OCI-LY1 (cell line): ENCODE results near the gene AMIGO1.
"Not testable (repeated sequence)": the region's sequence is repeated elsewhere in the genome, so short reads cannot be mapped to it uniquely, and the experiment has no call there.

Experiments used
- H2AFZ ChIP-seq: fragments of 200-600 bp; sonication (generic), shearing (Covaris generic); 2 replicates; pipeline ENCODE4 v1.6.0; 2014; ENCODE audit warnings: antibody characterized with exemption, mild to moderate bottlenecking, low read length
- H3F3A ChIP-seq: fragments of 200-600 bp; sonication (generic), shearing (Covaris generic); 2 replicates; pipeline ENCODE4 v1.6.0; 2014; ENCODE audit warnings: mild to moderate bottlenecking, antibody characterized with exemption, low read length, moderate library complexity; ENCODE audit not compliant: insufficient read depth
- H3K27ac ChIP-seq: fragments of 200-600 bp; sonication (generic); 2 replicates; pipeline ENCODE4 v1.5.1; 2014; ENCODE audit warnings: low read length, mixed run types, mild to moderate bottlenecking, low read depth; ENCODE audit not compliant: poor library complexity, severe bottlenecking
- H3K27me3 ChIP-seq: fragments of 200-600 bp; sonication (generic); 2 replicates; pipeline ENCODE4 v1.6.0; 2014; ENCODE audit warnings: antibody characterized with exemption, mild to moderate bottlenecking, low read length, moderate library complexity; ENCODE audit not compliant: insufficient read depth
- H3K36me3 ChIP-seq: fragments of 200-600 bp; sonication (generic); 2 replicates; pipeline ENCODE4 v1.6.1; 2014; ENCODE audit warnings: mild to moderate bottlenecking, antibody characterized with exemption, low read length, moderate library complexity, mixed read lengths; ENCODE audit not compliant: insufficient read depth
- H3K4me1 ChIP-seq: fragments of 200-600 bp; sonication (generic); 2 replicates; pipeline ENCODE4 v1.5.1; 2014; ENCODE audit warnings: mild to moderate bottlenecking, low read length, moderate library complexity; ENCODE audit not compliant: insufficient read depth, severe bottlenecking
- H3K4me2 ChIP-seq: fragments of 200-600 bp; sonication (generic), shearing (Covaris generic); 2 replicates; pipeline ENCODE4 v1.6.1; 2014; ENCODE audit warnings: low read length
- H3K4me3 ChIP-seq: fragments of 200-600 bp; sonication (generic); 2 replicates; pipeline ENCODE4 v1.5.1; 2014; ENCODE audit warnings: low read length, low read depth, mild to moderate bottlenecking, mixed read lengths; ENCODE audit not compliant: poor library complexity, severe bottlenecking
- H3K79me2 ChIP-seq: fragments of 200-600 bp; shearing (Covaris generic); 2 replicates; pipeline ENCODE4 v1.6.1; 2016; ENCODE audit warnings: mixed run types, low read length, mixed read lengths; ENCODE audit not compliant: insufficient read depth
- H3K9ac ChIP-seq: fragments of 200-600 bp; sonication (generic), shearing (Covaris generic); 2 replicates; pipeline ENCODE4 v1.6.1; 2014; ENCODE audit warnings: mild to moderate bottlenecking, low read length, mixed read lengths
- H3K9me2 ChIP-seq: fragments of 200-600 bp; sonication (generic), shearing (Covaris generic); 2 replicates; pipeline ENCODE4 v1.6.1; 2014; ENCODE audit warnings: low read depth, mild to moderate bottlenecking, low read length, mixed read lengths
- H3K9me3 ChIP-seq: fragments of 200-600 bp; shearing (Covaris generic); 2 replicates; pipeline ENCODE4 v1.6.1; 2014; ENCODE audit warnings: low read length, mixed read lengths
- H4K20me1 ChIP-seq: fragments of 200-600 bp; sonication (generic), shearing (Covaris generic); 2 replicates; pipeline ENCODE4 v1.6.0; 2016; ENCODE audit warnings: mild to moderate bottlenecking, low read length; ENCODE audit not compliant: insufficient read depth
- CTCF ChIP-seq: fragments of 200-600 bp; sonication (generic), shearing (Covaris generic); IDR thresholded peaks from 2 replicates; pipeline ENCODE4 v1.5.1; 2017; ENCODE audit warnings: mild to moderate bottlenecking, antibody characterized with exemption, low read length, moderate library complexity, mixed read lengths
- EZH2 ChIP-seq: fragments of 200-600 bp; sonication (generic), shearing (Covaris generic); IDR thresholded peaks from 2 replicates; pipeline ENCODE4 v1.8.0; 2017; ENCODE audit warnings: borderline replicate concordance, mixed run types, mild to moderate bottlenecking, antibody characterized with exemption, low read length, moderate library complexity, mixed read lengths

The AMIGO1 gene

DNA sequence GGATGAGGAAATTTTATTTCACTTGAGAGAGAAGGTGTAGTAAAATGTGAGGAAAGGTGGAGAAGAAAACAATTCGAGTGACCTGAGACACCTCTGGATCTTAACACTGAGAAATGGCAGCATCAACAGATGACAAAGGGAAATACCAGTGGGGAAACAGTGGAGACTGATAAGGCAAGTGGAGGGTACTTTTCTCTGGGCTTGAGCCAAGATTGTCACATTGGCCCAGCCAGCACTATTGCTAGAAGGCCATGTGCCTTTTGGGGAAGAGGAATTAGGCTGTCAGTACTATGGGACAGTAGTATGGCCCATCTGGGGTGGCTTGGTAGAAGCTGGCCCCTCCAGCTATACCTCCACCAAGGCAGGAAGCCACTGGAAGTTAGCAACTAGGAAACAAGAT, 34.8 kb downstream of the AMIGO1 start:
- no peaks in the 10 kb centered on the region for H3F3A ChIP-seq
- no peaks in the 10 kb centered on the region for H3K36me3 ChIP-seq
- no peak overlapping the region for H3K9ac ChIP-seq
- no peak overlapping the region for H3K4me3 ChIP-seq
- H3K9me3 ChIP-seq = no peaks in the 10 kb centered on the region
- H3K4me2 ChIP-seq = no peak overlapping the region
- H3K4me1 ChIP-seq = no peaks in the 10 kb centered on the region
- no peak for TF ChIP-seq EZH2
- no peak for TF ChIP-seq CTCF
- no peaks in the 10 kb centered on the region for H3K9me2 ChIP-seq
- no peaks in the 10 kb centered on the region for H3K27me3 ChIP-seq
- H4K20me1 ChIP-seq = no peaks in the 10 kb centered on the region
- H3K27ac ChIP-seq = no peak overlapping the region
- no peak overlapping the region for H2AFZ ChIP-seq
- H3K79me2 ChIP-seq = no peaks in the 10 kb centered on the region

GRCh38 chr1:109473284-109474057, 36.1 kb downstream of the AMIGO1 start:
- H3K9me2 ChIP-seq, H4K20me1 ChIP-seq, H3K9ac ChIP-seq, H3K4me3 ChIP-seq, H3K9me3 ChIP-seq, H3K27ac ChIP-seq, H2AFZ ChIP-seq, H3K4me1 ChIP-seq, H3K36me3 ChIP-seq, H3K79me2 ChIP-seq, H3K27me3 ChIP-seq, H3K4me2 ChIP-seq, H3F3A ChIP-seq: not testable (repeated sequence)

- Histone ChIP-seq H3K4me1 (no peaks in the 10 kb centered on the region), H3K9me3 (no peaks in the 10 kb centered on the region), H3K9ac (no peak overlapping the region), H2AFZ (no peak overlapping the region), H3K27ac (no peak overlapping the region), H3K4me3 (no peak overlapping the region), H3F3A (no peaks in the 10 kb centered on the region), H3K4me2 (no peak overlapping the region), H4K20me1 (no peaks in the 10 kb centered on the region), H3K36me3 (no peaks in the 10 kb centered on the region), H3K79me2 (no peaks in the 10 kb centered on the region), H3K27me3 (no peaks in the 10 kb centered on the region), H3K9me2 (no peaks in the 10 kb centered on the region)
- TF ChIP-seq CTCF (no peak), EZH2 (no peak)
These were observed 36.7 kb downstream of the AMIGO1 start for GRCh38 chr1:109472779-109473178.

DNA sequence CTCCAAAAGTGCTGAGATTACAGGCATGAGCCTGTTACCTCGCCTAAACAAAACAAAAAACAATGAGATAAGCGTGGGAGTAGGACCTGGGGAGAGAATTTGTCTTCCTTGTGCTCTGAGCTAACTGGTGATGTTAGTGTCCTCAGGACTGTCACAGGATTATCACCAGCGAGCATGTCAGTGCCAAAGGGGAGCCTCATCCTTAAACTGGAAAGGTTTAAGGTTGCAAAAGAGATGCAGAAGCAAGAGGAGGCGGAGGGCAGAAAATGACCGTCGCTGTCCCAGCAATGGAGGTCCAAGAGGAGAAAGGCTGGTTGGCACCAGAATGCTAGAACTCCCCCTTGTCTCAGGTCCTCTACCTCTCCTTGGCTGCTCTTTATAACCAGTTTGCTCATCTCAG, 39.3 kb downstream of the AMIGO1 start:
- H3K4me1 ChIP-seq = no peaks in the 10 kb centered on the region
- H4K20me1 ChIP-seq = no peaks in the 10 kb centered on the region
- H3K79me2 ChIP-seq = no peaks in the 10 kb centered on the region
- no peak overlapping the region for H2AFZ ChIP-seq
- H3K9ac ChIP-seq = no peak overlapping the region
- no peaks in the 10 kb centered on the region for H3K36me3 ChIP-seq
- TF ChIP-seq CTCF (no peak), EZH2 (no peak)
- no peak overlapping the region for H3K27ac ChIP-seq
- H3K9me2 ChIP-seq = no peaks in the 10 kb centered on the region
- H3K4me3 ChIP-seq = no peak overlapping the region
- H3K9me3 ChIP-seq = no peaks in the 10 kb centered on the region
- no peaks in the 10 kb centered on the region for H3K27me3 ChIP-seq
- no peaks in the 10 kb centered on the region for H3F3A ChIP-seq
- no peak overlapping the region for H3K4me2 ChIP-seq
